Activated CD4-positive, alpha-beta T cell treated with anti-CD3 and anti-CD28 coated beads, Interleukin-2, Interleukin-4, amounts not matched to agents 100 ng/mL and 50 ng/mL, durations not matched to agents 16 hours and 8 hours (primary cell): Measurements from ENCODE around the gene KIAA2012.

ENCODE experiments used
- DNase-seq: peaks from one replicate; pipeline ENCODE4 v3.0.0-alpha.2; 2020; ENCODE audit warnings: low spot score

Gene KIAA2012

DNA sequence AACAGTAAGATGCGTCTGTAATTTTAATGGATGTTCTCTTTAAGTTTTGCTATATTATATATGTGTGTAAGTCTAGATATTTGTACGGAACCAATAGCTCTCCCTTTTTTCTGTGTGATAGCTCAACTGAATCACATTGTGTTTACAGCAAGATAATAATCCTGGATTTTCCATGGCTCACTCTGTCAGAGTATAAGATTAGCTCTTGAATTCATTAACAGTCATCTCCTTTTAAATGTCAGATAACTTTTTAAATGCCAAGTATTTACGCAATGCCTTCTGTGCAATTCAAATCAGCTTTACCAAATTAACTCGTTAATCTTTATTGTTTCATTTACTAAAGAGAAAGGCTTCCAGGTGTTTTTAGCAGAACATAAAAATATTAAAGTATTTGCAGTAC is 76.9 kb downstream of the KIAA2012 start:
- DNase-seq, result no peak

GRCh38 chr2:202152104-202152715 is 79.2 kb downstream of the KIAA2012 start:
- no peak for DNase-seq

GRCh38 chr2:202154613-202155012 is 81.6 kb downstream of the KIAA2012 start:
- no peak for DNase-seq

DNA sequence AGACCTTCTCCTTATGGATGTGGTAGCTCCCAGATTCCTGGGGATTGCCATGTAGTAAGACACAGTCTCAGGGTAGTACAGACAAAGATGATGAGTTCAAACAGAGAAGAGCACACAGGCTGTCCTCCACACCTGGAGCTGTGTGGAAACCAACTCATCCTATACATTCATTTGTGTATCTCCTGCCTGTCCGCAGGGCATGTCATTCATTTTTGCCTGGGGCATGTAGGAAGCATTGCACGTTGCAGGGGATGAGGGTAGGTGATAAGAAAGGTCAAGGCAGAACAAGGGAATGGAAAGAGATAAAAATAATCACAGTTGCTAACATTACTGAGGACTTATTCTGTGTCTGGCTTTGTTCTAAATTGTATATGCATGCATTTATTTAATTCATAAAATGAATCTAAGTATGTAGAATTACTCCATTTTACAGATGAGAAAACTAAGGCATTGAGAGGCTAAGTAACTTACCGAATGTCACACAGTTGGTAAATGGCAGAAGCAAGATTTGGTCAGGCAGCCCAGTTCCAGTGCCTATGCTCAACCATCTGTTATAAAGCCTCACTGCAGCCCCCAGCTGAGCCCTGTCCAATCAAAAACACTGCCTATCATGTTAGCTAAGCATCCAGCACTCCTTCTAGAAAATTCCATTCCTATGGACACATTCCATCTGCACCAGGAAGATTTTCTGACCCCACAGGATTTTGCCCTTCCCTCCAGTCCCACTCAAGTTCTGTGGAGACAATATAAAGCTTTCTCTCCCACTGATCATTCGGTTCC is 84.3 kb downstream of the KIAA2012 start:
- DNase-seq, result no peak

DNA sequence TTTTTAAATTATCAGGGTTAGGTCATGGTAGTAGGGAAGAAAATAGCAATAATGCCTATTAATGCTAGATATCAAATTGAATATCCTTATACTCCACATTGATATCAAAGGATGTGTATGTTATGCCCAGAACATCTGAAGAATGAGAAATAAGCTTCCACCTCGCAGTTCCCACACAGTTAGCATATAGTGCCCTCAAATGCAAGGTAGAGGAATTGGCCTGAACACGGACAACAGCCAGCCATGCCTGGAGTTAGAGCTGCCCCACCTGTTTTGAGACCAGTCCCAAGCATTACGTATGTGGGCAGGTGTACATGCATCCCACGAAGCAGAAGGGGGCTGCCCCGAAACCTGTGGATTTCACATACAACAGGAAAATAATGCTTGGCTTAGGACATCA is 85.7 kb downstream of the KIAA2012 start:
- DNase-seq, result no peak

GRCh38 chr2:202161151-202161835 is 88.2 kb downstream of the KIAA2012 start:
- peak; percentile 45 for DNase-seq

- DNase-seq, result no peak
Measured at GRCh38 chr2:202164411-202164810, 91.4 kb downstream of the KIAA2012 start.

DNA sequence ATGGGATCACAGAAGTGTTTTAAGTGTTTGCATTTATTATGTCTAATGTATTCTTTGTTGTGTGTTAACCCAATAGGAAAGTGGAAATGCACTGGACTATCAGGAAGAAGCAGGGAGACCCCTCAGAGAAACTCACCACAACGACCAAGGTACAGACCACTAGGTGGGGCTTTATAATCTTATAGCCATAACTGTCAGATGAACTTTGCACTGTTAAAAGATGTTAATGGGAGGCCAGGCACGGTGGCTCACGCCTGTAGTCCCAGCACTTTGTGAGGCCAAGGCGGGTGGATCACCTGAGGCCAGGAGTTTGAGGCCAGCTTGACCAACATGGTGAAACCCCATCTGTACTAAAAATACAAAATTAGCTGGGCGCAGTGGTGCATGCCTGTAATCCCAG is 92.2 kb downstream of the KIAA2012 start:
- DNase-seq, result no peak

DNA sequence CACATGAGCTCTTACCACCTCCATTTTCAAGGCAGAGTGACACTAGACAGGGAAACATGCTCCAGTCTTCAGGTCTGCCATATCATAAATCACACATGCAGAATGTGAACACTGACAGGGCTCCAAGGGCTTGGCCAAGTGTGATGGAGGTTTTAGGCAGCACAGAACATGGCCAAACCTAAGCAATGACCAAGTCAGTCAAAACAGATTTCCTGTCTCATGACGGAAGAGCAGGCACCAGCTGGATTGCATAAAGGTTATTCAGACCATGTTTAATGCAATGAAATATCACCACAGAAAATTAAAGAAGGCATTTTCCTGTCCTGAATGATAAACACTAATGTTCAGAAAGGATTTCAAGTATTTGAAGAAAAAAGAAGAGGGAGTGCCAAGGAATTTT is 92.9 kb downstream of the KIAA2012 start:
- DNase-seq, result no peak

GRCh38 chr2:202169131-202169530 is 96.1 kb downstream of the KIAA2012 start:
- DNase-seq, result no peak

- no peak for DNase-seq
Measured at GRCh38 chr2:202169832-202170424, 96.9 kb downstream of the KIAA2012 start.

DNA sequence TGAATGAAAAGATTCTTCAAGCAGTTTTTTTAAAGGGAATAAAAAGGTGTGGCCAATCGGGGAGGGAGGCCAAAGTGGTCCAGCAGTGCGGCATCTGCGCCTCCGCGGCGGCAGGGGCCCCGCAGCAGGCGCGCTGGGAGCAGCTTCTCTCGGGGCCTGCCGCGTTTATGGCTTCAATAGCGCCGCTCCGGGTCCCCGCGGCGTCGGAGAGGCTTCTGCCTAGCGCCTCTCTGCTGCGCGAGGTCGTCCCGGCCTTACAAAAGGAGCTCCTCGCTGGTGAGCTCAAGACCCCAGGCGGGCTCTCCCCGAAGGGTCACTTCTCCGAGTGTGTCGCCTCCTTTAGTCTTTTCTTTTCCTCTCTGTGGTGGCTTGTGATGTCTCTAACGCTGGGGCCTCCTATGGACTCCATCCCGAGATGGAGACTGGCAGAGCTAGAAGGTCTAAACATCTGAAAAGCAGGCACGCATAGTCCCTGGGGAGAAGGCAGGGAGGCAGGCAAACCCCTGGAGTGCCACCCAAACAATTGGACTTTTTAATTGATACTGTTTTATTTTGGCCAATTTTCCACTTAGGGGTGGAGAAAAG is 98.3 kb downstream of the KIAA2012 start:
- no peak for DNase-seq

DNA sequence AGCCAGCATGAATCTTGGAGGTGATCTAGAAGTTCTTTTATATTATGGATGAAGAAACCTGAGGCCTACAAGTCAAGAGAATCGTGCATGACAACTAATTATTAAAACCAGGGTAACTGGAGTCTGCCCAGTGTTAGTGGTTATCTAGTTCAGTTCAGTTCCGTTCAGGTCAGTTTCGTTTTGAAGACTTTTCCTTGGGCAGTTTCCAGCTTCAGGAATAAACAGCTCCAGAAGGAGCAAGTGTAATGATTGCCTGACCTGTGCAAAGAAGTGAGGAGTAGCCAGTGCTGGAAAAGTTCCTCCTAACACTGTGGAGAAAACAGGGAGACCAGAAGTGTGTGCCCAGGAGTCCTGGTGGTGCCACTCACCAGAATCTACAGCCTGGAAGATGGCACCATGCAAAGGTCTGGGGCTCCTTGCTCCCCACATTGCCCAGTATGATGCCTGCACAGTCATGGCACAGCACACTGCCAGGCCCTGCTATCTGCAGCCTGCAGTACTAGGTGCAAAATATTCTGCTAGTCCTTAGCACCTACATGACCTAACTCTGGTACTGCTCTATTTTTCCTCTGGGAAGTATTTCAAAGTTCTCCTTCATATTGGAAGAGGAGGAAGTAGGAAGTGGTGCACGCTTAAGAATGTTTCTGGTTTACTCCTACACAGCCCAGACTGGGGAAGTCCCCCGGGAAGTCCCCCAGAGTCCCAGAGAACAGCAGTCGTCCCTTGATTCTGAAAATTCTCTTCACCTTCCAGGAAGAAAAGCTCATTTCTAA is 99.6 kb downstream of the KIAA2012 start:
- peak; percentile 73 for DNase-seq

GRCh38 chr2:202178346-202178958 is 105.4 kb downstream of the KIAA2012 start:
- DNase-seq, result peak; percentile 71

DNA sequence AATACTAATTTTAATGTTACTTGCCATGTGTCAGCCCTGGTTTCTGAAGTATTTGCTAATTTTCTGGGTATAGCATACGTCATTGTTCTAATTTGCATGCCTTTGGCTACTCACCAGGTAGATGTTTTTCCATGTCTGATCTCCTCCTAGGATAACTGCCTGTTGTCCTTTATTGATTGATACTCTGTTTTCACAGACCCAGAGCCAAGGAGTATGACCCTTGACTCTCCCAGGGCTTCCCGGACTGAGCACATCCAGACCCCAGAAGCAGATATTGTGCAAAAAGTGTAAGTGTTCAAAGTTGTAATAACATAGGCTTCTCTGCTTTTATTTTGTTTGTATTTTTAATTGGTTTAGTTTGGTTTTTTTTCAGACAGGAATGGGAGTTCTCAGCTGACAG is 111.5 kb downstream of the KIAA2012 start:
- no peak for DNase-seq

- no peak for DNase-seq
Measured at GRCh38 chr2:202185156-202185555, 112.1 kb downstream of the KIAA2012 start.

GRCh38 chr2:202186641-202187202 is 113.7 kb downstream of the KIAA2012 start:
- no peak for DNase-seq

- DNase-seq, result no peak
Measured at GRCh38 chr2:202187570-202187969, 114.5 kb downstream of the KIAA2012 start.

DNA sequence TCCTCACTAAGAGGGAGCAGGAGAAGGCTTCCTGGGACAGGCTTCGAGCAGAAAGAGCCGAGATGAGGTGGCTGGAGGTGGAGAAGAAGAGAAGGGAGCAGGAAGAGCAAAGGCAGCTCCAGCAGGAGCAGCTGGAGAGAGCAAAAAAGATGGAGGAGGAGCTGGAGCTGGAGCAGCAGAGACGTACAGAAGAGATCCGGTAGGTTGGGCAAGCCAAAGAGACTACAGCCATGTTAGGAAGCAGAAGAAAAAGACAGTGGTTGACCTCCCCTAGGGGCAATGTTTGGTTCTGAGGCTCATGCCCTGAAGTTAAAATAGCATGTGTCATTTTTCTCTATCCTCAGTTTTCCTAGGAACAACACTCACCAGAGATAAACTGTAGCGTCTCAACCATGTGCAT is 120.2 kb downstream of the KIAA2012 start:
- no peak for DNase-seq

GRCh38 chr2:202193881-202194353 is 120.9 kb downstream of the KIAA2012 start:
- DNase-seq, result no peak

- no peak for DNase-seq
Measured at GRCh38 chr2:202194418-202194817, 121.4 kb downstream of the KIAA2012 start.
